ENCODE results near the gene LARP6.

Gene LARP6

GRCh38 chr15:70831094-70831911 is 22.7 kb downstream of the LARP6 start:
- no peaks in the 10 kb centered on the region; the same call in 1 of the 2 replicates for H3K36me3 ChIP-seq (ENCODE audit: control insufficient read depth, insufficient read depth, low read length)
- no peak for DNase-seq (ENCODE audit: extremely low read depth, insufficient read length)

GRCh38 chr15:70830615-70831014 is 23.3 kb downstream of the LARP6 start:
- no peaks in the 10 kb centered on the region for H3K27me3 ChIP-seq (replicated peaks; ENCODE audit: control insufficient read depth, insufficient read depth, low read length)
- H3K36me3 ChIP-seq (ENCODE audit: control insufficient read depth, insufficient read depth, low read length) = no peaks in the 10 kb centered on the region; the same call in 1 of the 2 replicates
- DNase-seq (ENCODE audit: extremely low read depth, insufficient read length) = no peak
- TF ChIP-seq, protein P1, sequence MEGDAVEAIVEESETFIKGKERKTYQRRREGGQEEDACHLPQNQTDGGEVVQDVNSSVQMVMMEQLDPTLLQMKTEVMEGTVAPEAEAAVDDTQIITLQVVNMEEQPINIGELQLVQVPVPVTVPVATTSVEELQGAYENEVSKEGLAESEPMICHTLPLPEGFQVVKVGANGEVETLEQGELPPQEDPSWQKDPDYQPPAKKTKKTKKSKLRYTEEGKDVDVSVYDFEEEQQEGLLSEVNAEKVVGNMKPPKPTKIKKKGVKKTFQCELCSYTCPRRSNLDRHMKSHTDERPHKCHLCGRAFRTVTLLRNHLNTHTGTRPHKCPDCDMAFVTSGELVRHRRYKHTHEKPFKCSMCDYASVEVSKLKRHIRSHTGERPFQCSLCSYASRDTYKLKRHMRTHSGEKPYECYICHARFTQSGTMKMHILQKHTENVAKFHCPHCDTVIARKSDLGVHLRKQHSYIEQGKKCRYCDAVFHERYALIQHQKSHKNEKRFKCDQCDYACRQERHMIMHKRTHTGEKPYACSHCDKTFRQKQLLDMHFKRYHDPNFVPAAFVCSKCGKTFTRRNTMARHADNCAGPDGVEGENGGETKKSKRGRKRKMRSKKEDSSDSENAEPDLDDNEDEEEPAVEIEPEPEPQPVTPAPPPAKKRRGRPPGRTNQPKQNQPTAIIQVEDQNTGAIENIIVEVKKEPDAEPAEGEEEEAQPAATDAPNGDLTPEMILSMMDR (IDR thresholded peaks at IDR 0.05; ENCODE audit: insufficient read depth, low read length, poor library complexity, severe bottlenecking) = no peak
- no peak overlapping the region for H3K4me3 ChIP-seq (replicated peaks; ENCODE audit: low read depth, low read length)

More at GRCh38 chr15:70831094-70831911, 22.7 kb downstream of the LARP6 start:
- TF ChIP-seq, protein P1 (IDR thresholded peaks at IDR 0.05; ENCODE audit: insufficient read depth, low read length, poor library complexity, severe bottlenecking) = no peak
- Histone ChIP-seq H3K27me3 (replicated peaks; ENCODE audit: control insufficient read depth, insufficient read depth, low read length) (no peaks in the 10 kb centered on the region), H3K4me3 (replicated peaks; ENCODE audit: low read depth, low read length) (no peak overlapping the region)

- Histone ChIP-seq H3K36me3 (ENCODE audit: control insufficient read depth, insufficient read depth, low read length) (no peaks in the 10 kb centered on the region; the same call in 1 of the 2 replicates), H3K27me3 (replicated peaks; ENCODE audit: control insufficient read depth, insufficient read depth, low read length) (no peaks in the 10 kb centered on the region), H3K4me3 (replicated peaks; ENCODE audit: low read depth, low read length) (no peak overlapping the region)
- TF ChIP-seq, protein P1 (IDR thresholded peaks at IDR 0.05; ENCODE audit: insufficient read depth, low read length, poor library complexity, severe bottlenecking) = no peak
- no peak for DNase-seq (ENCODE audit: extremely low read depth, insufficient read length)
Measured at GRCh38 chr15:70829371-70830166, 24.4 kb downstream of the LARP6 start.

DNA sequence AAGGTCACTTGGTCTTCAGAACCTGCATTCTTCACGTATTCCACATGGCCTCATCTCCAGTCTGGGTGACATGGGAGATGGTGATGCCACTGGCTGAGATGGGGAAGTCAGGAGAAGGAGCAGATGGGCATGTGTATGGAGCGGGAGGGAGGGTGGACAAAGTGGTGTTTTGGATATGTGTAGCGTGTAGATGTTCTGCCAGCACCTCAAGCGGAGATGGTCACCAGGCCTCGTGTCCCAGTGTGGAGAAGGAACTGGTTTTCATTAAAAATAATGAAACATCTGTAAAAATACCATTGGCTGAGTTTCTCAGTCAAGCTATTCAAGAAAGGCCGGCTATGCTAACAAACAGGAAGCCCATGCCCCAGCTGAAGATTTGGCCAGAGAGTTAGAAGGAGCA is 26.2 kb downstream of the LARP6 start:
- H3K4me3 ChIP-seq (replicated peaks; ENCODE audit: low read depth, low read length) = no peak overlapping the region
- TF ChIP-seq, protein P1 (IDR thresholded peaks at IDR 0.05; ENCODE audit: insufficient read depth, low read length, poor library complexity, severe bottlenecking) = no peak
- H3K36me3 ChIP-seq (ENCODE audit: control insufficient read depth, insufficient read depth, low read length) = no peaks in the 10 kb centered on the region
- no peaks in the 10 kb centered on the region for H3K27me3 ChIP-seq (replicated peaks; ENCODE audit: control insufficient read depth, insufficient read depth, low read length)
- no peak for DNase-seq (ENCODE audit: extremely low read depth, insufficient read length)

- TF ChIP-seq, protein P1 (IDR thresholded peaks at IDR 0.05; ENCODE audit: insufficient read depth, low read length, poor library complexity, severe bottlenecking) = no peak
- H3K4me3 ChIP-seq (replicated peaks; ENCODE audit: low read depth, low read length) = no peak overlapping the region
- no peak for DNase-seq (ENCODE audit: extremely low read depth, insufficient read length)
- no peaks in the 10 kb centered on the region for H3K36me3 ChIP-seq (ENCODE audit: control insufficient read depth, insufficient read depth, low read length)
- no peaks in the 10 kb centered on the region for H3K27me3 ChIP-seq (replicated peaks; ENCODE audit: control insufficient read depth, insufficient read depth, low read length)
Measured at GRCh38 chr15:70826634-70827033, 27.3 kb downstream of the LARP6 start.
